ENCODE data around the gene LRP1B. TPM values are rescaled to one million over a fixed set of nuclear protein-coding genes. Genes with fewer than 3 reads are reported as not detected.

Gene LRP1B
- total and polyA plus RNA-seq, 2 of the 8 experiments (the other 6 are each of a cell fraction or from before 2014, with no cell fraction given) = 0.03 TPM; not detected in 1

- H2AK5ac ChIP-seq (ENCODE audit: low read depth, low read length) = no peak overlapping the region
- no peak overlapping the region for H2BK20ac ChIP-seq (ENCODE audit: low read length)
- no peak overlapping the region for H3K9ac ChIP-seq (replicated peaks in 1 of 4; ENCODE audit: extremely low read depth in 1 of 4, low read depth in 3 of 4, low read length in 3 of 4)
- H3K4ac ChIP-seq (replicated peaks; ENCODE audit: insufficient read length, low read depth, low read length) = no peak overlapping the region
- no peaks in the 10 kb centered on the region for H3K4me1 ChIP-seq (replicated peaks in 1 of 4; ENCODE audit: control insufficient read depth in 3 of 4, insufficient read depth in 4 of 4, low read length in 3 of 4)
- no peaks in the 10 kb centered on the region for H3K79me2 ChIP-seq (ENCODE audit: control insufficient read depth in 1 of 2, insufficient read depth in 2 of 2, low read length in 2 of 2)
- no peak overlapping the region for H4K91ac ChIP-seq (replicated peaks; ENCODE audit: insufficient read length, low read length)
- no peak overlapping the region for H4K5ac ChIP-seq (ENCODE audit: insufficient read length, low read depth, low read length)
- H3K4me3 ChIP-seq (ENCODE audit: extremely low read depth in 1 of 4, insufficient read depth in 2 of 4, low read depth in 3 of 4, low read length in 4 of 4) = no peak overlapping the region
- no peak overlapping the region for H4K8ac ChIP-seq (ENCODE audit: extremely low read depth, insufficient read depth, low read length)
- no peak overlapping the region for H3K14ac ChIP-seq (ENCODE audit: insufficient read length)
- no peak overlapping the region for H2BK5ac ChIP-seq (ENCODE audit: low read depth, low read length)
- H3K23ac ChIP-seq (ENCODE audit: insufficient read length) = no peak overlapping the region
- H2BK12ac ChIP-seq (ENCODE audit: low read depth, low read length) = no peak overlapping the region
- no peak overlapping the region for H3K27ac ChIP-seq (ENCODE audit: low read depth, low read length)
- no peak overlapping the region for H2BK15ac ChIP-seq (ENCODE audit: low read length)
- H3K36me3 ChIP-seq (ENCODE audit: control insufficient read depth in 2 of 4, insufficient read depth in 4 of 4, low read length in 3 of 4) = no peaks in the 10 kb centered on the region
- H3K9me3 ChIP-seq (ENCODE audit: insufficient read depth in 2 of 2, low read depth in 1 of 2, low read length in 1 of 2) = no peaks in the 10 kb centered on the region
- H3K56ac ChIP-seq (replicated peaks; ENCODE audit: insufficient read length, low read depth, low read length) = no peak overlapping the region
- CTCF ChIA-PET (ENCODE audit: partially characterized antibody) = no interaction called here
- no peaks in the 10 kb centered on the region for H4K20me1 ChIP-seq (replicated peaks in 1 of 2; ENCODE audit: control insufficient read depth in 1 of 2, insufficient read depth in 2 of 2, low read length in 2 of 2)
- no peak overlapping the region for H3K18ac ChIP-seq (ENCODE audit: extremely low read depth, low read length)
- H3K79me1 ChIP-seq (ENCODE audit: low read depth, low read length) = no peaks in the 10 kb centered on the region
- POLR2A ChIA-PET (ENCODE audit: partially characterized antibody) = no interaction called here
- no peak overlapping the region for H3K4me2 ChIP-seq (ENCODE audit: insufficient read depth in 1 of 2, low read depth in 2 of 2, low read length in 2 of 2)
- FAIRE-seq (no peak), DNase-seq (ENCODE audit: low read depth in 1 of 2, low spot score in 2 of 2) (no peak)
- H3K27me3 ChIP-seq (replicated peaks in 1 of 4; ENCODE audit: control insufficient read depth in 3 of 4, extremely low read depth in 1 of 4, insufficient read depth in 3 of 4, low read length in 3 of 4) = no peaks in the 10 kb centered on the region
- no peak overlapping the region for H2BK120ac ChIP-seq (replicated peaks; ENCODE audit: low read depth, low read length)
- 89% methylated on average over 1 of the region's 1 CpG; no CpG with 5 or more reads in 1 of the 2 experiments for WGBS, 2 experiments (ENCODE audit: extremely low coverage in 1 of 2, insufficient coverage in 1 of 2, insufficient read length in 1 of 2, insufficient replicate concordance in 2 of 2, low coverage in 1 of 2, low lambda C conversion rate in 2 of 2, missing lambda C conversion rate in 1 of 2)
- H2AFZ ChIP-seq (ENCODE audit: low read length) = no peak overlapping the region
- H3K23me2 ChIP-seq (ENCODE audit: low read depth, low read length) = no peaks in the 10 kb centered on the region
- TF ChIP-seq SUZ12 (IDR thresholded peaks at IDR 0.05; ENCODE audit: low read length) (no peak), SP4 (IDR thresholded peaks at IDR 0.05; ENCODE audit: low read length) (no peak), SRF (IDR thresholded peaks at IDR 0.05; ENCODE audit: low read depth, low read length) (no peak)
These were observed 800.9 kb downstream of the LRP1B start for GRCh38 chr2:141329964-141330363.

Measured in H1 (cell line).